Loucy (cell line): ENCODE data around the gene DCTN5.
A peak's percentile ranks its signal among the peaks of the same experiment; 100 is the strongest.

Experiments
- H2AFZ ChIP-seq: fragments of 200-600 bp; sonication (generic); 2 replicates; pipeline ENCODE4 v1.6.0; 2016; ENCODE audit warnings: antibody characterized with exemption, mild to moderate bottlenecking, low read length, moderate library complexity
- H3F3A ChIP-seq: fragments of 200-600 bp; 2 replicates; pipeline ENCODE4 v1.6.0; 2016; ENCODE audit warnings: antibody characterized with exemption, low read depth, mild to moderate bottlenecking
- H3K27me3 ChIP-seq: fragments of 200-600 bp; sonication (generic); 2 replicates; pipeline ENCODE4 v1.6.1; 2014; ENCODE audit warnings: low read length, mild to moderate bottlenecking; ENCODE audit not compliant: insufficient read depth, poor library complexity, severe bottlenecking
- H3K36me3 ChIP-seq: fragments of 200-600 bp; sonication (generic); 2 replicates; pipeline ENCODE4 v1.6.1; 2016; ENCODE audit warnings: low read length; ENCODE audit not compliant: insufficient read depth
- H3K4me1 ChIP-seq: fragments of 200-600 bp; sonication (generic); 2 replicates; pipeline ENCODE4 v1.5.1; 2014; ENCODE audit warnings: low read length, mild to moderate bottlenecking; ENCODE audit not compliant: insufficient read depth, poor library complexity, severe bottlenecking
- H3K4me2 ChIP-seq: fragments of 200-600 bp; sonication (generic); 2 replicates; pipeline ENCODE4 v1.6.0; 2014; ENCODE audit warnings: antibody characterized with exemption, low read length, low read depth, mild to moderate bottlenecking; ENCODE audit not compliant: poor library complexity, severe bottlenecking
- H3K4me3 ChIP-seq: fragments of 200-600 bp; sonication (generic); 2 replicates; pipeline ENCODE4 v1.5.1; 2014; ENCODE audit warnings: low read length, mild to moderate bottlenecking, mixed read lengths; ENCODE audit not compliant: poor library complexity, severe bottlenecking
- H3K79me2 ChIP-seq: fragments of 200-600 bp; sonication (generic); 2 replicates; pipeline ENCODE4 v1.6.1; 2014; ENCODE audit warnings: low read length; ENCODE audit not compliant: insufficient read depth
- H3K9ac ChIP-seq: fragments of 200-600 bp; sonication (generic); 2 replicates; pipeline ENCODE4 v1.6.0; 2014; ENCODE audit warnings: mild to moderate bottlenecking, low read depth, low read length, moderate library complexity; ENCODE audit not compliant: poor library complexity, severe bottlenecking
- H3K9me2 ChIP-seq: fragments of 200-600 bp; sonication (generic); replicated peaks from 2 replicates; pipeline ENCODE4 v1.6.1; 2016; ENCODE audit warnings: low read depth, low read length, mixed read lengths
- H3K9me3 ChIP-seq: fragments of 200-600 bp; sonication (generic); 2 replicates; pipeline ENCODE4 v1.6.1; 2014; ENCODE audit warnings: mild to moderate bottlenecking, antibody characterized with exemption, low read length, low read depth; ENCODE audit not compliant: insufficient read depth
- H4K20me1 ChIP-seq: fragments of 200-600 bp; sonication (generic); 2 replicates; pipeline ENCODE4 v1.6.0; 2014; ENCODE audit warnings: antibody characterized with exemption, low read length, mild to moderate bottlenecking; ENCODE audit not compliant: insufficient read depth, poor library complexity, severe bottlenecking
- EZH2phosphoT487 ChIP-seq: fragments of 200-600 bp; IDR thresholded peaks from 2 replicates; pipeline ENCODE4 v1.6.1; 2018; ENCODE audit warnings: antibody characterized with exemption, mild to moderate bottlenecking, moderate library complexity, borderline replicate concordance
- TF ChIP-seq, protein P1 (sequence below): fragments of 200-600 bp; sonication (generic); conservative IDR thresholded peaks from 2 replicates; pipeline ENCODE4 v1.5.1; 2014; ENCODE audit warnings: mild to moderate bottlenecking, antibody characterized with exemption, low read length

DCTN5 gene

DNA sequence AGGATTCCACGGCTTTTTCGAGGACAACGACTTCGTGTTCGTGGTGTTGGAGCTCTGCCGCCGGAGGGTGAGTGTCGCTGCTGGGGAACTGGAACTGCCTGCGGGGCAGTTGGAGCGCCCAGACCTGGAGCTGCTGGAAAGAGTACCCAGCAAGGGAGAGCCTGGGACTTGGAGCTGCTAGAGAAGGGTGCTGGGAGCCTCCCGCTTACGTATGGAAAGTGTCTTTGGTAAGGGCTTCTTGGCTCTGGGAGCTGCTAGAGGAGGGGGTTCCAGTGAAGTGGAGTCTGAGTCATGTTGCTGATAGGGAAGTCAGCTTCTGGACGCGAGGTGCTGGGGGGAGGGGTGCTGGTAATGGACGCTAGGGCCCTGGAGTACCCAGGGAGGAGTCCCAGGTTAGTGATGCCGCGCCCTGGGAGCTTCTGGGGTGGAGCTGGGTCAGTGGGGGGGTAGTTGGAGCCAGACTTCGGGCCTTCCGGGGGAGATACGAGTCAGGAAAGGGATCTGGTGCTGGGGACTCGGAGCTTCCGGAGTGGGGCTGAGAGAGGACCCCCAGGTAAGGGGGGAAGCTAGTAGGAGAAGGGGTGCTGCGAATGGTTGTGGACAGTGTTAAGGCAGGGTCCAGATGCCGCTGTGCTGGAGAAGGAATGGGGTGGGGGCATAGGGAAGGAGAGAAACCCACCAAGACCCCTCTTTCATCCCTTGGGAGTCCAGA is 38.2 kb downstream of the DCTN5 start:
- Histone ChIP-seq H3K36me3 (peaks cover 44% of the 10 kb centered on the region), H2AFZ (peak overlapping the region; percentile 48)

DNA sequence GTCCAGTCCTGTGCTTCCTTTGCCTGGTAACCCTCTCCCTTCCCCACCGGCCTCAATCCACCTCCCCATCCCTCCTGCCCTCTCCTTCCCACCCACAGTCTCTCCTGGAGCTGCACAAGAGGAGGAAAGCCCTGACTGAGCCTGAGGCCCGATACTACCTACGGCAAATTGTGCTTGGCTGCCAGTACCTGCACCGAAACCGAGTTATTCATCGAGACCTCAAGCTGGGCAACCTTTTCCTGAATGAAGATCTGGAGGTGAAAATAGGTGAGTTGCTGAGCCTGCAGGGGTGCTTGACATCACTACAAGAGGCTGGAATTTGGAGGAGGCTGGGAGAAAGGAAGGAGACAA is 38.7 kb downstream of the DCTN5 start:
- Histone ChIP-seq H3K9me2 (no peaks in the 10 kb centered on the region), H3K36me3 (peaks cover 41% of the 10 kb centered on the region), H4K20me1 (peaks cover 33% of the 10 kb centered on the region), H3K27me3 (no peaks in the 10 kb centered on the region), H3K4me1 (peaks cover 34% of the 10 kb centered on the region), H2AFZ (no peak overlapping the region), H3K9ac (peak overlapping the region; percentile 98), H3K79me2 (peaks cover 68% of the 10 kb centered on the region), H3F3A (no peaks in the 10 kb centered on the region), H3K4me3 (peak overlapping the region; percentile 94), H3K4me2 (peak overlapping the region; percentile 95), H3K9me3 (no peaks in the 10 kb centered on the region)
- TF ChIP-seq EZH2phosphoT487: no peak
- TF ChIP-seq, protein P1, sequence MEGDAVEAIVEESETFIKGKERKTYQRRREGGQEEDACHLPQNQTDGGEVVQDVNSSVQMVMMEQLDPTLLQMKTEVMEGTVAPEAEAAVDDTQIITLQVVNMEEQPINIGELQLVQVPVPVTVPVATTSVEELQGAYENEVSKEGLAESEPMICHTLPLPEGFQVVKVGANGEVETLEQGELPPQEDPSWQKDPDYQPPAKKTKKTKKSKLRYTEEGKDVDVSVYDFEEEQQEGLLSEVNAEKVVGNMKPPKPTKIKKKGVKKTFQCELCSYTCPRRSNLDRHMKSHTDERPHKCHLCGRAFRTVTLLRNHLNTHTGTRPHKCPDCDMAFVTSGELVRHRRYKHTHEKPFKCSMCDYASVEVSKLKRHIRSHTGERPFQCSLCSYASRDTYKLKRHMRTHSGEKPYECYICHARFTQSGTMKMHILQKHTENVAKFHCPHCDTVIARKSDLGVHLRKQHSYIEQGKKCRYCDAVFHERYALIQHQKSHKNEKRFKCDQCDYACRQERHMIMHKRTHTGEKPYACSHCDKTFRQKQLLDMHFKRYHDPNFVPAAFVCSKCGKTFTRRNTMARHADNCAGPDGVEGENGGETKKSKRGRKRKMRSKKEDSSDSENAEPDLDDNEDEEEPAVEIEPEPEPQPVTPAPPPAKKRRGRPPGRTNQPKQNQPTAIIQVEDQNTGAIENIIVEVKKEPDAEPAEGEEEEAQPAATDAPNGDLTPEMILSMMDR: no peak

More for the DNA sequence above, 38.2 kb downstream of the DCTN5 start:
- Histone ChIP-seq H4K20me1 (peaks cover 33% of the 10 kb centered on the region), H3K79me2 (peaks cover 65% of the 10 kb centered on the region), H3K4me3 (peak overlapping the region; percentile 94), H3F3A (no peaks in the 10 kb centered on the region), H3K9me3 (no peaks in the 10 kb centered on the region), H3K9me2 (no peaks in the 10 kb centered on the region), H3K4me1 (peaks cover 34% of the 10 kb centered on the region), H3K27me3 (no peaks in the 10 kb centered on the region), H3K4me2 (peak overlapping the region; percentile 95), H3K9ac (peak overlapping the region; percentile 98)
- TF ChIP-seq, protein P1: no peak
- no peak for TF ChIP-seq EZH2phosphoT487

DNA sequence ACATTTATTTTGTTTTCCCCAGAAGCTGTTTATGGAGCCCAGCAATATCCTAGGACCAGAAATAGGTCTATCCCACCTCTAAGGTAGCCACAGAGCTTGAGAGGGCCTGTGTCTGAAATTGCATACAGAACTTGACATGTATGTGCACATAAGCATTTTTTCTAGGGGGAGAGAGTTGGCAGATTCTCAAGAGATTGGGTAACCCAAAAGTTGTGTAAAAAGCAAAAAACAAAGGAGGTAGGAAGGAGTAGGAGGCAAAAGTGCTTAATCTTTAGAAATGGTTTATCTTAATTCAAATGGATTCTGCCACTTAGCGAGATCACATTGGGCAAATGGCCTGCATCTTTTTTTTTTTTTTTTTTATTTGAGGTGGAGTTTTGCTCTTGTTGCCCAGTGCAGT is 40.9 kb downstream of the DCTN5 start:
- Histone ChIP-seq H3K4me3 (peak overlapping the region; percentile 94), H3K79me2 (peaks cover 89% of the 10 kb centered on the region), H3K4me2 (peak overlapping the region; percentile 95)

More for the DNA sequence above, 40.9 kb downstream of the DCTN5 start:
- no peaks in the 10 kb centered on the region for H3F3A ChIP-seq
- no peak overlapping the region for H2AFZ ChIP-seq
- H3K9me2 ChIP-seq: no peaks in the 10 kb centered on the region
- H3K36me3 ChIP-seq: peaks cover 59% of the 10 kb centered on the region
- peaks cover 44% of the 10 kb centered on the region for H4K20me1 ChIP-seq
- H3K9me3 ChIP-seq: no peaks in the 10 kb centered on the region
- peak overlapping the region; percentile 98 for H3K9ac ChIP-seq
- peaks cover 34% of the 10 kb centered on the region for H3K4me1 ChIP-seq
- TF ChIP-seq, protein P1: no peak
- no peak for TF ChIP-seq EZH2phosphoT487
- H3K27me3 ChIP-seq: no peaks in the 10 kb centered on the region
